ENCODE measurements around the gene TMEM141.

The TMEM141 gene

GRCh38 chr9:136773386-136774044, 17.6 kb upstream of the TMEM141 start:
- H3K4me2 ChIP-seq (ENCODE audit: low read depth, low read length, poor library complexity, severe bottlenecking), result peak overlapping the region; percentile 30
- no peaks in the 10 kb centered on the region for H3F3A ChIP-seq (ENCODE audit: low read depth)
- H2AFZ ChIP-seq (ENCODE audit: low read length), result peak overlapping the region; percentile 77
- no peaks in the 10 kb centered on the region for H4K20me1 ChIP-seq (ENCODE audit: insufficient read depth, low read length, poor library complexity, severe bottlenecking)
- no peaks in the 10 kb centered on the region; the same call in 1 of the 2 replicates for H3K9me3 ChIP-seq (ENCODE audit: insufficient read depth, low read depth, low read length)
- H3K9ac ChIP-seq (ENCODE audit: low read depth, low read length, poor library complexity, severe bottlenecking), result no peak overlapping the region
- TF ChIP-seq EZH2phosphoT487 (IDR thresholded peaks at IDR 0.05; ENCODE audit: borderline replicate concordance) (no peak), CTCF (conservative IDR thresholded peaks at IDR 0.05; ENCODE audit: low read length) (no peak)
- H3K79me2 ChIP-seq (ENCODE audit: insufficient read depth, low read length), result no peaks in the 10 kb centered on the region
- H3K27me3 ChIP-seq (ENCODE audit: insufficient read depth, low read length, poor library complexity, severe bottlenecking), result no peaks in the 10 kb centered on the region
- peaks cover 6% of the 10 kb centered on the region for H3K4me1 ChIP-seq (ENCODE audit: insufficient read depth, low read length, poor library complexity, severe bottlenecking)
- no peaks in the 10 kb centered on the region for H3K36me3 ChIP-seq (ENCODE audit: insufficient read depth, low read length)
- H3K9me2 ChIP-seq (replicated peaks; ENCODE audit: low read depth, low read length), result no peaks in the 10 kb centered on the region
- H3K4me3 ChIP-seq (ENCODE audit: low read length, poor library complexity, severe bottlenecking), result peak overlapping the region; percentile 37

DNA sequence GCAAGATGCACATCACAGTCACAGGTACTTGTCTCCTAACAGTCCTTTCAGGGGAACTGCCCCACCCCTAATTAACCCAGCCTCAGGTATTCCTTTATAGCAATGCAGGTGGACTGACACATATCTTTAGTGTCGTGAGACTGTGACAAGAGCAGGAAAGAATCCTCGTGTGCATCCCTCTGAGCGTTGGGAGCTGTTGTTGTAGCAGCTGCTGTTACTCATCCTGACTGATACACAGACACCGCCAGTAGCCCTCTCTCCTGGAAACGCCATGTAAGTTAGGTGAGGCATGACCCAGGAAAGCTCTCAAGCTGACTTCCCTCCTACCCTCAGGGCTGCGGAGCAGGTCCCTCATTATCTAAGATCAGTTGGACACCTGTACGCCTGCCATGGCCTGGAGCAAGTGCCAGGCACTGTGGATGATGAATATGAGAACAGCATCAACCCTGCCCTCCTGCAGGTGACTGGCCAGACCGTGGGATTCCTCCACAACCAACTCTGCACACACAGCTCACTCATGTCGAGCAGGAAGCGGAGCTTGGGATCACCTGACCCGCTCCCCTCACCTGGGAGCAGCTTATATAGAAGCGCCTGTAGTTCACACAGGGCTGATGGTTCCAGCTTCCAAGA, 16.6 kb upstream of the TMEM141 start:
- no peaks in the 10 kb centered on the region for H3K36me3 ChIP-seq (ENCODE audit: insufficient read depth, low read length)

DNA sequence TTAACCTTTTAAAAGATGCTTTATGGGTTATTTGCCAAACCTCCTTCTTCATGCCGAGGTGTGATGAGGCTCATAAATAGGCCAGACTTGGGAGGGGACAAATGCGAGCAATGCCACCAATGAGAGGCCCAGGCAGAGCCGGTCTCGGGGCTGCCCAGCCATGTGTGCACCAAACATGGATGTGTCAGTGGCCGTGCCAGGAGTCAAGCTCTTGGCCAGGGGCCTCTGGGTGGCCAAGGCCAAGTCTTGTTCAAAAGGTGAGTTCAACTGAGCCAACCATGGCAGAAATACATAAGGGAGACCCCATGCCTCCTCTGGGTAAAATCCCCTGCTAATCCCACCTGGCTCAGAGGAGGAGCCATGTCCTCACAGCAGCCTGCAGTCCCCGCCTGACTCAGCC, 16.0 kb upstream of the TMEM141 start:
- Histone ChIP-seq H3K4me3 (ENCODE audit: low read length, poor library complexity, severe bottlenecking) (no peak overlapping the region), H3K9me2 (replicated peaks; ENCODE audit: low read depth, low read length) (no peaks in the 10 kb centered on the region), H3K4me1 (ENCODE audit: insufficient read depth, low read length, poor library complexity, severe bottlenecking) (peaks cover 6% of the 10 kb centered on the region), H3K9me3 (ENCODE audit: insufficient read depth, low read depth, low read length) (no peaks in the 10 kb centered on the region; the same call in 1 of the 2 replicates), H3F3A (ENCODE audit: low read depth) (no peaks in the 10 kb centered on the region), H3K27me3 (ENCODE audit: insufficient read depth, low read length, poor library complexity, severe bottlenecking) (no peaks in the 10 kb centered on the region), H3K79me2 (ENCODE audit: insufficient read depth, low read length) (no peaks in the 10 kb centered on the region), H2AFZ (ENCODE audit: low read length) (no peak overlapping the region), H3K4me2 (ENCODE audit: low read depth, low read length, poor library complexity, severe bottlenecking) (no peak overlapping the region), H3K36me3 (ENCODE audit: insufficient read depth, low read length) (no peaks in the 10 kb centered on the region), H4K20me1 (ENCODE audit: insufficient read depth, low read length, poor library complexity, severe bottlenecking) (no peaks in the 10 kb centered on the region), H3K9ac (ENCODE audit: low read depth, low read length, poor library complexity, severe bottlenecking) (no peak overlapping the region)
- TF ChIP-seq EZH2phosphoT487 (IDR thresholded peaks at IDR 0.05; ENCODE audit: borderline replicate concordance) (no peak), CTCF (conservative IDR thresholded peaks at IDR 0.05; ENCODE audit: low read length) (no peak)

More for the DNA sequence above, 16.6 kb upstream of the TMEM141 start:
- H3K4me1 ChIP-seq (ENCODE audit: insufficient read depth, low read length, poor library complexity, severe bottlenecking), result peaks cover 6% of the 10 kb centered on the region
- H3K4me2 ChIP-seq (ENCODE audit: low read depth, low read length, poor library complexity, severe bottlenecking), result no peak overlapping the region
- no peak overlapping the region for H3K9ac ChIP-seq (ENCODE audit: low read depth, low read length, poor library complexity, severe bottlenecking)
- H3K4me3 ChIP-seq (ENCODE audit: low read length, poor library complexity, severe bottlenecking), result no peak overlapping the region
- TF ChIP-seq CTCF (conservative IDR thresholded peaks at IDR 0.05; ENCODE audit: low read length) (no peak), EZH2phosphoT487 (IDR thresholded peaks at IDR 0.05; ENCODE audit: borderline replicate concordance) (no peak)
- no peaks in the 10 kb centered on the region for H4K20me1 ChIP-seq (ENCODE audit: insufficient read depth, low read length, poor library complexity, severe bottlenecking)
- H2AFZ ChIP-seq (ENCODE audit: low read length), result no peak overlapping the region
- H3F3A ChIP-seq (ENCODE audit: low read depth), result no peaks in the 10 kb centered on the region
- H3K9me3 ChIP-seq (ENCODE audit: insufficient read depth, low read depth, low read length), result no peaks in the 10 kb centered on the region; the same call in 1 of the 2 replicates
- no peaks in the 10 kb centered on the region for H3K9me2 ChIP-seq (replicated peaks; ENCODE audit: low read depth, low read length)
- no peaks in the 10 kb centered on the region for H3K79me2 ChIP-seq (ENCODE audit: insufficient read depth, low read length)
- no peaks in the 10 kb centered on the region for H3K27me3 ChIP-seq (ENCODE audit: insufficient read depth, low read length, poor library complexity, severe bottlenecking)
